Uterus (tissue), 4 donors: ENCODE results near the gene SSR1. TPM values are rescaled to one million over a fixed set of nuclear protein-coding genes. Genes with fewer than 3 reads are reported as not detected.
"Not testable (repeated sequence)": the region's sequence is repeated elsewhere in the genome, so short reads cannot be mapped to it uniquely, and the experiment has no call there.

Source experiments
- DNase-seq, 2 donors: peaks; one replicate each; pipeline ENCODE4 v3.0.0-alpha.2; 2019 to 2020
- H3K27ac ChIP-seq, 2 donors: fragments of 200-600 bp; sonication (generic); 1 replicate in 1 of 2; 2 replicates in 1 of 2; pipeline ENCODE4 v1.5.1; 2016 to 2018
- H3K27me3 ChIP-seq, 2 donors: fragments of 200-600 bp; sonication (generic); one replicate each; pipeline ENCODE4 v1.5.1; 2018 to 2019; ENCODE audit warnings: control low read depth in 1 of 2
- H3K36me3 ChIP-seq, 2 donors: fragments of 200-600 bp; sonication (generic); one replicate each; pipeline ENCODE4 v1.5.1; 2019; ENCODE audit warnings: control low read depth in 1 of 2
- H3K4me1 ChIP-seq, 2 donors: fragments of 200-600 bp; sonication (generic); one replicate each; pipeline ENCODE4 v1.5.1; 2018 to 2019; ENCODE audit warnings: control low read depth in 1 of 2
- H3K4me3 ChIP-seq, 2 donors: fragments of 200-600 bp; sonication (generic); 1 replicate in 1 of 2; 2 replicates in 1 of 2; pipeline ENCODE4 v1.5.1; 2018 to 2019; ENCODE audit warnings: mild to moderate bottlenecking in 1 of 2
- H3K9me3 ChIP-seq, 2 donors: fragments of 200-600 bp; sonication (generic); one replicate each; pipeline ENCODE4 v1.5.1; 2019; ENCODE audit warnings: control low read depth in 1 of 2
- POLR2A ChIP-seq, 2 donors: fragments of 450-650 bp; IDR thresholded peaks; one replicate each; pipeline ENCODE4 v1.6.1; 2016; ENCODE audit warnings: antibody characterized with exemption in 2 of 2, mild to moderate bottlenecking in 1 of 2, moderate library complexity in 1 of 2
- intact Hi-C: fragments of 100-400 bp; cut with DNase I; formaldehyde crosslinking; loops from one replicate; pipeline ENCODE4 v1.15.1; 2023; ENCODE audit warnings: low total_unique reads
- total RNA-seq, 4 donors: library from RNA; depleted of rRNA in 3 of 4; stranded (reverse); fragments of >200 nt in 3 of 4; gene quantifications; one replicate each; pipeline versions ENCODE4 v1.1.0 to v1.2.4, GENCODE V29; 2014 to 2023
- TF ChIP-seq, protein P1 (sequence below), 4 experiments: fragments of 200-600 bp in 2 of 4; fragments of 450-650 bp in 2 of 4; sonication (generic) in 2 of 4; IDR thresholded peaks; one replicate each; pipeline ENCODE4 v1.5.1; 2016 to 2019; ENCODE audit warnings: antibody characterized with exemption in 4 of 4, mild to moderate bottlenecking in 2 of 4, moderate library complexity in 1 of 4
- donor health status: DM: yes; HTN: yes; CAD: no.

The SSR1 gene
- total RNA-seq, 4 donors from 2014 or later, result 77.4 to 138 (median 126) TPM

DNA sequence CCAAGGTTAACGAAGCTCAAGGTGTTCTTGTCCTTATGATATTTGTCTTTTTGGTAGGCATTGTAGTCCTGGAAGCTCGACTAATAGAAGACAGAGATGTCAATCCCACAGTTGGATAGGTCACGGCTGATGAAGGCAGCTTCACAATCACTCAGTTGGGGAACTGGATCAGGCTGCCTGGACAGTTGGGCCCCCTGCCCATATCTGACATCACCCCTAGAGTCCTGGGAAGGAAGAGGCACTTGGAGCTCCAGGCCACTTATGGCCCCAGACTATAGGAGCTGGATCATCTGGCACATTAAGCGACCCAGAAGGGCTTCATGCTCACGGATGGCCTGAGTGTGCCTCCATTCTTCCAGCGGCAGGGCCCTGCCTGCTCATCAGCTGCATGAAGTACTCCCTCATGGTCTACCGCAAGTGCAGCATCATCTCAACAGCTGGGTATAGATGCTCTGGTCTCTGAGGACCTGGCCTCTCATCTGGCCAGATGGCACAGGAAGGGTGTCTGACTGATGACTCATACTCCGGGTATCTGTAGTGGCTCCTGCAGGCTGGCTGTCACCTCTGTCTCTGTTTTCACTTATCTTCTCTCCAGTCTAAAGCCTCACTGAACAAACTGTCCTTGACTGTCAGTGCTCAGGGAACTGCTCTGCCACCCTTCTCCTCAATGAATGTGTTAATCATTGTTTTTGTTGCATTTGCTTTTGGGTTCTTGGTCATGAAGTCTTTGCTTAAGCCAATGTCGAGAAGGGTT, 29.2 kb upstream of the SSR1 start:
- H3K4me1 ChIP-seq, result no peaks in the 10 kb centered on the region
- no peaks in the 10 kb centered on the region for H3K27me3 ChIP-seq
- no peak for TF ChIP-seq POLR2A (IDR thresholded peaks at IDR 0.05)
- TF ChIP-seq, protein P1, sequence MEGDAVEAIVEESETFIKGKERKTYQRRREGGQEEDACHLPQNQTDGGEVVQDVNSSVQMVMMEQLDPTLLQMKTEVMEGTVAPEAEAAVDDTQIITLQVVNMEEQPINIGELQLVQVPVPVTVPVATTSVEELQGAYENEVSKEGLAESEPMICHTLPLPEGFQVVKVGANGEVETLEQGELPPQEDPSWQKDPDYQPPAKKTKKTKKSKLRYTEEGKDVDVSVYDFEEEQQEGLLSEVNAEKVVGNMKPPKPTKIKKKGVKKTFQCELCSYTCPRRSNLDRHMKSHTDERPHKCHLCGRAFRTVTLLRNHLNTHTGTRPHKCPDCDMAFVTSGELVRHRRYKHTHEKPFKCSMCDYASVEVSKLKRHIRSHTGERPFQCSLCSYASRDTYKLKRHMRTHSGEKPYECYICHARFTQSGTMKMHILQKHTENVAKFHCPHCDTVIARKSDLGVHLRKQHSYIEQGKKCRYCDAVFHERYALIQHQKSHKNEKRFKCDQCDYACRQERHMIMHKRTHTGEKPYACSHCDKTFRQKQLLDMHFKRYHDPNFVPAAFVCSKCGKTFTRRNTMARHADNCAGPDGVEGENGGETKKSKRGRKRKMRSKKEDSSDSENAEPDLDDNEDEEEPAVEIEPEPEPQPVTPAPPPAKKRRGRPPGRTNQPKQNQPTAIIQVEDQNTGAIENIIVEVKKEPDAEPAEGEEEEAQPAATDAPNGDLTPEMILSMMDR (IDR thresholded peaks at IDR 0.05), result no peak
- H3K27ac ChIP-seq, result no peak overlapping the region
- intact Hi-C loops, result no loop called here
- H3K9me3 ChIP-seq, result no peaks in the 10 kb centered on the region
- H3K4me3 ChIP-seq, result no peak overlapping the region
- DNase-seq, result no peak
- no peaks in the 10 kb centered on the region for H3K36me3 ChIP-seq

DNA sequence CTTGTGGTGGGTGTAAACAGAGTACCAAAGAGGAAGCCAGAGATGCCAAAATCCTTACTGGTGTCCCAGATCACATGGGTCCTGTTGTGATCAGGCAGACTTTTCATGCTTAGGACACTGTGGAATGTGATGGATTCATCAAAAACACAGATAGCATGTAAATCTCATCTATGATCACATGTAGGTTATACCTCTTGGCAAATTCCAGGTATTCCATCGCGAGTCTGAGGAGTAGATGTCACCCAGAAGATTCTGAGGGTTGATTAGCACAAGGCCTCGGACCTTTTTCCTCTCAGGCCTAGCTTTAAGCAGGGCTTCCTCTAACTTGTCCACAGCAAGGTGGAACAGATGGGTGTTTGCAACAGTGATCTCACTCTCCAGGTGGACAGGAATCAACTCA, 28.3 kb upstream of the SSR1 start:
- no peak overlapping the region for H3K27ac ChIP-seq
- intact Hi-C loops, result no loop called here

DNA sequence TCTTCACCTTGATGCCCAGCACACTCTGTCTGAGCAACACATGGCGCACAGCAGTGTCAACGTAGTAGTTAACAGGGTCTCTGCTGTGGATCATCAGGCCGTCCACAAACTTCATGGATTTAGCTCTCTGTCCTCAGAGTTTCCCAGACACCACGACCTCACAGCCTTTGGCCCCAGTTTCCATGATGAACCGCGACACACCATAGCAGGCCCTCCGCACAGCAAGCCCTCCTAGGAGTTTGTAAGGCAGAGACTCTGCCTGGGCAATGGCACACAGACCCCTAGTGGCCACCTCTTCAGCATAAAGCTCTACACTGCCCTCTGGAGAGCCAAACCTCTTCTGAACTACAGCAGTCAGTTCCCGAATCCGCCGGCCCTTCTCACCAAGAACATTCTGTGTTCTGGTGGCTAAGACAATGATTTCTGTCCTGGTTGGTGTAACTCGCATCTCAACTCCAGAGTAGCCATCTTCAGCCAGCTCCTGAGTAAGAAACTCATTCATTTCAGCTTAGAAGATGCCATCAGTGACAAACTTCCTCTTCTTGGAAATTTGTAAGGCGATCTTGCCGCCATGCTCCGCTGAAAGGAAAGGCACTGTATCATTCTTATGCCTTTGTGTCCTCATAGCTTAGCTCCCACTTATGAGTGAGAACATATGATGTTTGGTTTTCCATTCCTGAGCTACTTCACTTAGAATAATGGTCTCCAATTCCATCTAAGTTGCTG, 26.2 kb upstream of the SSR1 start:
- H3K4me3 ChIP-seq, H3K27ac ChIP-seq, H3K36me3 ChIP-seq, H3K9me3 ChIP-seq, H3K4me1 ChIP-seq, H3K27me3 ChIP-seq, DNase-seq, intact Hi-C loops: not testable (repeated sequence)

More for the DNA sequence above, 28.3 kb upstream of the SSR1 start:
- no peak for TF ChIP-seq POLR2A (IDR thresholded peaks at IDR 0.05)
- TF ChIP-seq, protein P1 (IDR thresholded peaks at IDR 0.05), result no peak
- no peaks in the 10 kb centered on the region for H3K4me1 ChIP-seq
- H3K27me3 ChIP-seq, result no peaks in the 10 kb centered on the region
- DNase-seq, result no peak
- H3K36me3 ChIP-seq, result no peaks in the 10 kb centered on the region
- H3K4me3 ChIP-seq, result no peak overlapping the region
- no peaks in the 10 kb centered on the region for H3K9me3 ChIP-seq

DNA sequence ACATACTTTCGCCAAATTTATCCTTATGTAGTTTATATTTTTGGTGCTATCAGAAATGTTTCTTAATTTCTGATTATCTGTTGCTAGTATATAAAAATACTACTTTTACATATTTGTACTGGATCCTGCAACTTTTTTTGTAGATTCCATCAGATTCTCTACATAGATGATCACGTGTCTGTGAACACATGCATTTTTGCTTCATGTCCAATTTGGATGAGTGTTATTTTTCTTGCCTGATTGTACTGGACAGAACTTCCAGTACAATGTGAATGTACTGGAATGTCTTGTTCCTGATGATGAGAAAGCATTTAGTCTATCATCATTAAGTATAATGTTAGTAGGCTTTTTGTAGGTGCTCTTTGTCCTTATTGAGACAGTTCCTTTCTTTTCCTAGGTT, 25.0 kb upstream of the SSR1 start:
- Histone ChIP-seq H3K9me3 (no peaks in the 10 kb centered on the region), H3K4me1 (no peaks in the 10 kb centered on the region), H3K36me3 (no peaks in the 10 kb centered on the region), H3K27ac (no peak overlapping the region), H3K4me3 (no peak overlapping the region), H3K27me3 (no peaks in the 10 kb centered on the region)
- intact Hi-C loops, result no loop called here
- TF ChIP-seq, protein P1 (IDR thresholded peaks at IDR 0.05), result no peak
- no peak for TF ChIP-seq POLR2A (IDR thresholded peaks at IDR 0.05)
- DNase-seq, result no peak

DNA sequence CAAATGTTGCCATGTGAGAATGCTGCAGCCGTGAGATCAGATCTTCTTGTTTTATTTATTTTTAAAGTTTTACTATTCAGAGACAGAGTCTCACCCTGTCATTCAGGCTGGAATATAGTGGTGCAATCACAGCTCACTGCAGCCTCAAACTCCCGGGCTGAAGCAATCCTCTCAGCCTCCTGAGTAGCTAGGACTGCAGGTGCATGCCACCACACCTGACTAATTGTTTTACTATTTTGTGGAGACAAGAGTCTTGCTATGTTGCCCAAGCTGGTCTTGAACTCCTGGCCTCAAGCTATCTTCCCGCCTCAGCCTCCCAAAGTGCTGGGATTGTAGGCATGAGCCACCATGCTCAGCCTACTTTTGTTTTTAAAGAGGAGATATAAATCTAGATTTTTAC, 22.5 kb upstream of the SSR1 start:
- Histone ChIP-seq H3K27ac (no peak overlapping the region), H3K36me3 (no peaks in the 10 kb centered on the region), H3K9me3 (no peaks in the 10 kb centered on the region), H3K4me3 (no peak overlapping the region), H3K4me1 (no peaks in the 10 kb centered on the region), H3K27me3 (no peaks in the 10 kb centered on the region)
- TF ChIP-seq, protein P1 (IDR thresholded peaks at IDR 0.05), result no peak
- no peak for TF ChIP-seq POLR2A (IDR thresholded peaks at IDR 0.05)
- DNase-seq, result no peak
- intact Hi-C loops, result no loop called here
